ENCODE results near the gene TPP2.

Gene TPP2

DNA sequence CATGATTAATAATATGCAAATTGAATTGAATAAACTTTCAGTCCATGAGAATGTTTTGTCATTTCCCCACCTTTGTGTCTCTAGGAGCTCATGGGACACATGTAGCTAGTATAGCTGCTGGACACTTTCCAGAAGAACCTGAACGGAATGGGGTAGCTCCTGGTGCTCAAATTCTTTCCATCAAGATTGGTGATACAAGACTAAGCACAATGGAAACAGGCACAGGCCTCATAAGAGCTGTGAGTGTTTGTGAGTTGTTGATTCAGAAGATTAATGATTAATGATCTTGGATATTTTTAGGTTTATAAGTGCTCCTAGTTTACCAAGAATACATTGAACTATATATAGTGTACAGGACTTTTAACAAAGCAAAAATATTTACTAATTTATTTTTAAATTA, 30.1 kb downstream of the TPP2 start:
- DNase-seq: no peak
- H3K4me1 ChIP-seq: no peaks in the 10 kb centered on the region
- no peak overlapping the region for H3K27ac ChIP-seq
- intact Hi-C loops (cut with DNase I; ENCODE audit: low total_unique reads): no loop called here
- TF ChIP-seq, protein P1, sequence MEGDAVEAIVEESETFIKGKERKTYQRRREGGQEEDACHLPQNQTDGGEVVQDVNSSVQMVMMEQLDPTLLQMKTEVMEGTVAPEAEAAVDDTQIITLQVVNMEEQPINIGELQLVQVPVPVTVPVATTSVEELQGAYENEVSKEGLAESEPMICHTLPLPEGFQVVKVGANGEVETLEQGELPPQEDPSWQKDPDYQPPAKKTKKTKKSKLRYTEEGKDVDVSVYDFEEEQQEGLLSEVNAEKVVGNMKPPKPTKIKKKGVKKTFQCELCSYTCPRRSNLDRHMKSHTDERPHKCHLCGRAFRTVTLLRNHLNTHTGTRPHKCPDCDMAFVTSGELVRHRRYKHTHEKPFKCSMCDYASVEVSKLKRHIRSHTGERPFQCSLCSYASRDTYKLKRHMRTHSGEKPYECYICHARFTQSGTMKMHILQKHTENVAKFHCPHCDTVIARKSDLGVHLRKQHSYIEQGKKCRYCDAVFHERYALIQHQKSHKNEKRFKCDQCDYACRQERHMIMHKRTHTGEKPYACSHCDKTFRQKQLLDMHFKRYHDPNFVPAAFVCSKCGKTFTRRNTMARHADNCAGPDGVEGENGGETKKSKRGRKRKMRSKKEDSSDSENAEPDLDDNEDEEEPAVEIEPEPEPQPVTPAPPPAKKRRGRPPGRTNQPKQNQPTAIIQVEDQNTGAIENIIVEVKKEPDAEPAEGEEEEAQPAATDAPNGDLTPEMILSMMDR (IDR thresholded peaks at IDR 0.05): no peak
- peaks cover 38 to 87% (median 68%) of the 10 kb centered on the region in 3 donors for H3K36me3 ChIP-seq
- H3K4me3 ChIP-seq: no peak overlapping the region
- no peaks in the 10 kb centered on the region for H3K27me3 ChIP-seq
- no peaks in the 10 kb centered on the region for H3K9me3 ChIP-seq

DNA sequence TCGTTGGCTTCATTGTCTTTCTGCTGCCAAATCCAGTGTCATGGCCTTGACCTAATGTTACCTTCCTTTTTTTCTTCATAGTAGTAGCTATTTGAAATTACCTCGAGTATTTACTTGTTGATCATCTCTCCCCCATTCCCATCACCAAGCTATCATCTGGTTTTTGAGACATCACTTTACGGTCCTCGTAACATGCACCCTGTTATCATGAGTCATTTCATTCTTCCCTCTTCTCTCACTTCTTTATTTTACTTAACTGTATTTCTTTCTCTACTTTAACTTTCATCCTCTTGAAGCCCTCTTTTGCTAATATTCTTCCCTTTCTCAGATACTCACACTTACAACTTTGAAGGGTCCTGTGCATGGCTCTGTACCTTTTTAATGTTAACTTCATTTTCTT, 31.8 kb downstream of the TPP2 start:
- TF ChIP-seq, protein P1 (IDR thresholded peaks at IDR 0.05): no peak
- no peaks in the 10 kb centered on the region for H3K9me3 ChIP-seq
- no peak for DNase-seq
- no peak overlapping the region for H3K4me3 ChIP-seq
- no peaks in the 10 kb centered on the region for H3K27me3 ChIP-seq
- no peaks in the 10 kb centered on the region for H3K4me1 ChIP-seq
- intact Hi-C loops (cut with DNase I; ENCODE audit: low total_unique reads): no loop called here
- no peak overlapping the region for H3K27ac ChIP-seq
- peaks cover 38 to 88% (median 72%) of the 10 kb centered on the region in 3 donors for H3K36me3 ChIP-seq

DNA sequence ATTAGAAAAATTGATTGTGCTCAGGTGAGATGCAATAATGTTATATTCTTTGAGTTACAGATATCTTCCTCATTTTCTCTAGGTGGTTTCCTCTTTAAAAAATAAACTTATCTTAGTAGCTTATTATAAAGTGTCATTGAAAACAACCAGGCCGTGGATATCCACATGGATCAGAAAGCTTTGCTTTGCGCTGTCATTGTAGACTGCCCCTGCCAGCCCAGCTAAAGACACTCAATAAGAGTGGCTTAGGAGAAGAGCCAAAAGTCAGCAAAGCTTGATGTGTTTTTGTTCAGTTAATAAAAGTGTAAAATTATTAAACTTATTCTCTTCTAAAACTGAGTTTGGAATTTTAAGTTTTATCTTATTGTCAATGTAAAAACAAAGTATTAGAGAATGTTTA, 34.4 kb downstream of the TPP2 start:
- no peak for DNase-seq
- Histone ChIP-seq H3K4me1 (no peaks in the 10 kb centered on the region), H3K9me3 (no peaks in the 10 kb centered on the region), H3K27me3 (no peaks in the 10 kb centered on the region), H3K27ac (no peak overlapping the region), H3K36me3 (peaks cover 61 to 94% (median 88%) of the 10 kb centered on the region in 3 donors), H3K4me3 (no peak overlapping the region)
- TF ChIP-seq, protein P1 (IDR thresholded peaks at IDR 0.05): no peak
- intact Hi-C loops (cut with DNase I; ENCODE audit: low total_unique reads): no loop called here

DNA sequence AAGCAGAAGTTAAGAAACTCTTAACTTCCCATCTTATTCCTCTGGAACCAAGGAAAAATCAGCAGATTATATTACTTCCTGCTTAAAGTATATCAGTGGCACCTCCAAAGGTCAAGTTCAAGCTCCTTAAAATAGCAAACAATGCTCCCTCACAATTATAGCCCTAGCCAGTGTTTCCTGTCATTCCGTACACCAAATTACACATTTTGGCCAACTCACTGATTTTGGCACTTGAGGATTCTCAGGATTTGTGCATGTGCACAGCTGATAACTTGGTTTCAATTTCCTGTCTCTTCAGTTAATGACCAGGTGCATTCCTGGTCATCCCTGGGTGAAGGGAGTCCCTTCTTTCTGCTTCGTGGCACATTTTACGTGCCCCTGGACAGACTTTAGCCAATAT, 42.0 kb downstream of the TPP2 start:
- DNase-seq: no peak
- no peak overlapping the region for H3K27ac ChIP-seq
- H3K4me1 ChIP-seq: peaks cover 0 to 10% (median 4%) of the 10 kb centered on the region in 4 donors
- H3K36me3 ChIP-seq: peaks cover 54 to 78% (median 74%) of the 10 kb centered on the region in 3 donors
- H3K27me3 ChIP-seq: no peaks in the 10 kb centered on the region
- no peak overlapping the region for H3K4me3 ChIP-seq
- no peaks in the 10 kb centered on the region for H3K9me3 ChIP-seq
- TF ChIP-seq, protein P1 (IDR thresholded peaks at IDR 0.05): no peak
- intact Hi-C loops (cut with DNase I; ENCODE audit: low total_unique reads): no loop called here

DNA sequence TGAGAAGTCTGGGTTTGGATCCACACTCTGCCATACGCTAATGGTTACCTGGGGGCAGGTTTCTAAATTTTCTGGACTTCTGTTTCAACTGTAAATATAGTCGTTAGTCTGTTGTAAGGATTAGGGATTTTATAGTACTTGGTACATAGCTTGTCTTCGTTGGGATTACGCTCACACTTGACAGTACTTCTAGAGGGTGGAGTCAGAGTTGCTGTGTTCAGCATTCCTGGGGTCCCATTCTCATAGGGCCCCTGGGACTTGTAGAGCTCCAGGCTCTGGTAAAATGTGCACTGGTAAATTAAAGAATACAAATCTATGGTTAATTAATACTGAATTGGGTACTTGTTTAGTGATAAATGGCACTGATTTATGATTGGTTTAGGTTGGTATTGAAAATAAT, 45.2 kb downstream of the TPP2 start:
- no peak for DNase-seq
- Histone ChIP-seq H3K4me3 (no peak overlapping the region), H3K27me3 (no peaks in the 10 kb centered on the region), H3K36me3 (peaks cover 36 to 77% (median 60%) of the 10 kb centered on the region in 3 donors), H3K9me3 (no peaks in the 10 kb centered on the region), H3K27ac (peak overlapping the region in 1 of 2 donors; percentile 0), H3K4me1 (peaks cover 0 to 10% (median 4%) of the 10 kb centered on the region in 4 donors)
- intact Hi-C loops (cut with DNase I; ENCODE audit: low total_unique reads): no loop called here
- TF ChIP-seq, protein P1 (IDR thresholded peaks at IDR 0.05): no peak

DNA sequence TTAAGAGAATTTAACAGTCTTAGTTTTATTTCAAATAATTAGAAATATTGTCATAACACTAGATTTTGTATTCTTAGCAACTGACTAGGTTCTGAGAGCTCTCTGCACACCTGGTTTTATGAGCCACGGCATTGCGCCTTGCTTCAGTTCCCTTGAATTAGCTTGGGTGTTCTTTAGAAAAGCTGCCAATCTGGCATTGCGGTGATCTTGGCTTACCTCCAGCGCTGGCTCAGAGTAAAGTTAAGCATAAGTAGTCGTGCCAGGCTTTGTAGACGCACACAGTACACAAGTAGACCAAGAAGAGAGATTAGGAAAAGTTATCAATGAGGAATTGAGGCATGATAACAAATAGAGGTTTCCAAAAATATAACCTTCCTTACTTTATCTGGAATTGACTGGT, 45.7 kb downstream of the TPP2 start:
- H3K27me3 ChIP-seq: no peaks in the 10 kb centered on the region
- H3K27ac ChIP-seq: peak overlapping the region in 1 of 2 donors; percentile 0
- TF ChIP-seq, protein P1 (IDR thresholded peaks at IDR 0.05): no peak
- DNase-seq: peak; percentile 40 to 83
- peaks cover 0 to 10% (median 4%) of the 10 kb centered on the region in 4 donors for H3K4me1 ChIP-seq
- peaks cover 36 to 77% (median 55%) of the 10 kb centered on the region in 3 donors for H3K36me3 ChIP-seq
- H3K4me3 ChIP-seq: no peak overlapping the region
- H3K9me3 ChIP-seq: no peaks in the 10 kb centered on the region
- intact Hi-C loops (cut with DNase I; ENCODE audit: low total_unique reads): no loop called here
